GM11168 (cell line): ENCODE measurements around the gene LMX1B.

Source experiments
- in situ Hi-C: fragments of 300-500 bp; cut with MboI; formaldehyde crosslinking; loops from one replicate; pipeline ENCODE4 v1.12.0; 2022; ENCODE audit warnings: low sequenced_read_pairs; ENCODE audit not compliant: unreplicated experiment

LMX1B gene

DNA sequence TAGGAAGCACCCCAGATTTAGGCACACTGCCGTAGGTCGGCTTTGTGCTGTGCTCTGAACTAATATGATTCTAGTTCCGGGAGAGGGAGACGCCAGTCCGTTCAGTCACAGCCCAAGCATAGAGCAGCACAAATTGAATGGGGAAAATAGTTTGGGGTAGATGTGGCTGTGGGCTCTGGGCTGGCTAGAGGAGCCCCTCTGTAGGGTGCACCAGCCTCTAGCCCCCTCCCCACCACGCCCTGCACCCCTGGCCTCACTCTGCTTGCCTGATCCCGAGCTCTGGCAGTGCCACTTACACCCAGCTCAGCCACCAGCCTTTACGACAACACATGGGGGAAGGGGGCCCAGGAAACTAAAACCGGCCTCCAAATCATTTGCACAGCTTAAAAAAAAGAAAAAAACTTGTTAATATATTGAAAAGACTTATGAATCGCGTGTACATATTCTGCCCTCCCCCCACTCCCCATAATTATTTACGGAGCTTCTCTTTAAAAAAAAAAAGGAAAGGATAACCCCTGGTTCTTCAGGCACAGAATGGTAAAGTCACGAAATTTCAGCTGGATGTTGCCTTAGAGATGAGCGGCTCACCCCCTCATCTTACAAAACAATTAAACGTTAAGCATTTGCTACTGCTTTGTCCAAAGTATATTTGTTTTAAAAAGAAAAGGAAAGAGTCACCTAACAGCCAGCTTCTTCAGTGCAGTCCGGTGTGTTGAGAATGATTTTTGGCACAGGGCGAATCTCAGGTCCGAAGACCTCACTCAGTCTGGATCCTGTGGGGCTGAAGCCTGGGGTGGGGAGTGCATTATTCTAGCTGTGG is 3.5 kb downstream of the LMX1B start:
- in situ Hi-C loops: no loop called here

DNA sequence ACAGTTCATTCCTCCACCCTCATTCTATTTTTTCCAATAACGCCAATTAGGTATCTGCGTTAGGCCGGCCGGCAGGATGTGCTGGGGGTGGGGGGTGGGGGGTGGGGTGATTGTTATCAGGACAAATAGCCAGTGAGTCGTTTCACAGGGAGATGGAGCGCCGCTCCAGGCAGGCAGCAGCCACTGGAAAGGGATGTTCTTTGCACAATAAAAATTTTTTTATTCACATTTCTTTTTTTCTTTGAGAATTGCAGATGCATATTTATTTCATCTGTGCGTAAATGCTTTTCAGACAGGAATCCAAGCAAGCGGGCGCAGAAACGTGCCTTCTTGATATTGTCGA is 4.1 kb downstream of the LMX1B start:
- in situ Hi-C loops: no loop called here

DNA sequence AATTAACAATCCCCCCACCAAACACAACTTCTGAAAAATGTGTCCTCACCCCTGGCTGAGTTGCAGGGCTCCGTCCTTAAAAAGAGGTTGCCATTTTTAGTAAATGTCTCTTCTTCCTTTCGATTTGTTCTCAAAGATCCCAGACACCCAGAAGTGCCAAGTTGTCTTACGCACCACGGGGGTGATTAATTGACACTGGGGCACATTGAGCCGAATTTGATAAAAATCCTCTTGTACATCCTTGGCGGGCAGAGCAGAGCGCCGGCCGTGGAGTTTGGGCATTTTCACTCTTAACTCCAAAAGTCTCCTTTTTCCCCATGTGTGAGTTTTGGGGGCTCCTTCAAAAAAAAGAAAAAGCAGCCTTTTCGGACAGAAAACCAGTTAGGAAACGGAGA is 4.5 kb downstream of the LMX1B start:
- in situ Hi-C loops: no loop called here

DNA sequence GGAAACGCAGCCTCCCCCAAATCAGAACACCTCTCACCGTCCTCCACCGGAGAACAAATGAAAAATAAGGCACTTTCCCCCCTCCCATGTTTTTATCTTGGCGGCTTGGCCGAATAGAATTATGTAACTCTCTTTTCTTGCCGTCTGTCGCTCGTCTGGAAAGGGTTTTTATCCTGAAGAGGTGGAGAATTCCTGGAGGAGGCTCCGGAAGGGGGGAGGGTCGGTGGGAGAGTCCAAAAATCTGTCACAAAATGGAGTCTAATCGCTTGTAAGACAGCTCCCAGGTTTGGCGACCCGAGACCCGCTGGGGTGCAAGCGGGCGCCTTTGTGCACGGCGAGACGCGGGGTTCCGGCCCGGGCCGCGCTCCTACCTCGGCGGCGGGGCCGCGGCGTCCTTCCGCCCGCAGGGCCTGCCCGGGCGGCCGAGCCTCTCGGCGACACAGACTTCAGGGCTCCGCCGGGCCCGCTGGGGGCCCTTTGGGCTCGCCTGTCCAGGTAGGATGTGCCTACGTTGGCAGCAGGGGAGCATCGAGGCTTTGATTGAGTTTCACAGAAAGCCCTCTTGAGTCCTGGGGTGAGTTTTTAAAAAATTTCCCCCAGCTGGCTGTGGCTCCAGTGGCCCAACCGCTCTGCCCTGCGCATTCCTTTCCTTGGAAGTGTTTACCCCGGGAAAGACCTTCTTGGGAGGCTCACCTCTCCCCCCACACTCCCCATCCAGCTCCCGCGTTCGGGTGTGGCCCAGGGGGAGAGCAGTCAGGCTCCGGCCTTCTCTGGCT is 5.0 kb downstream of the LMX1B start:
- in situ Hi-C loops: no loop called here

DNA sequence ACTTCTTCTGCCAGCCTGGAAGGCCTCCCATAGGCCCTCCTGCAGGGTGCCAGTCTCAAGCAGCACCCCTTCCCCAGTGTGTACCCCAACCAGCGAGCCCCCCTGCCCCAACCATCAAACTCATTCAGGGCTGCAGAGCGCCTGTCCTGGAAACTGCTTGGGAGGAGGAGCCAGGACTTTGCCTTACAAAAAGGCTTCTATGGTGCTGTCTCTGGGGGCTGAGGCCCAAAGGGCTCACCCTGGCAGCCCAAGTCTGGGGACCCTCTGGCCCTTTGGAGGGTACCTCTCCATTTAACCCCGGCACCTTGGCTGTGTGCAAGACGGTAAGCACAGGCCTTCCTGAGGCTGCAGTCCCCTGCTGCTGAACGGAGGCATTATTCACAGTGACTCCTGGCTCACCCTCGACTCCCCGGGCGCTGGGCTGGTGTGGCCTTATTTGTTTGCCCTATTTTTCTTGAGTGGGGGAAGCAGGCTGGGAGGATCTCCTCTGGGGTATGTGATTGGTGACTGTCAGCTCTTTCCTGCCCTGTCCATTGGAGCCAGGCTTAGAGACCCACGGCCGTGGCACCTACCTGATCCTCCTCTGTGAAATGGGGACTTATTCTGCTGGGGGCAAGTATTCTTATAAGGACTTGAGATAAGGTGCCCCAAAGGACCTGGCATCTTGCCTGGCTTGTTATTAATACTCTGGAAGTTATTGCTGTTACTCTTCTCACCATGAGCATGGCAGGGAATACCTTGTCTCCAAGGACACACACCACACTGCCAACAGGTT is 5.8 kb downstream of the LMX1B start:
- in situ Hi-C loops: no loop called here

DNA sequence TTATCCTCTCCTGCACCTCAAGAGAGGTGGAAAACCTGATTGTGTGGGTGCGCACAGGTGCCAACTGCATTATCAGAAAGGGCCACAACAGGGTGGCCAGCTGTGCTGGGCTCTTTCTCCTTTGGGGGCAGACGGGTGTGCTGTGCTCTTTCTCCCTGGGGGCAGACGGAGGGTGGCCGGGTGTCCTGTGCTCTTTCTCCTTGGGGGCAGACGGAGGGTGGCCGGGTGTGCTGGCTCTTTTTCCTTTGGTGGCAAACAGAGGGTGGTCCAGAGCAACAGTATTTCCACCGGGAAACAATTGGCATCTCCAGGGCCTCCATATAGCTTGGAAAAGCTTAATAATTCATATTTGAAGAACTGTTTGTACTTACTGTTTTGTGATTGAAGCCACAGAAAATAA is 6.8 kb downstream of the LMX1B start:
- in situ Hi-C loops: no loop called here

DNA sequence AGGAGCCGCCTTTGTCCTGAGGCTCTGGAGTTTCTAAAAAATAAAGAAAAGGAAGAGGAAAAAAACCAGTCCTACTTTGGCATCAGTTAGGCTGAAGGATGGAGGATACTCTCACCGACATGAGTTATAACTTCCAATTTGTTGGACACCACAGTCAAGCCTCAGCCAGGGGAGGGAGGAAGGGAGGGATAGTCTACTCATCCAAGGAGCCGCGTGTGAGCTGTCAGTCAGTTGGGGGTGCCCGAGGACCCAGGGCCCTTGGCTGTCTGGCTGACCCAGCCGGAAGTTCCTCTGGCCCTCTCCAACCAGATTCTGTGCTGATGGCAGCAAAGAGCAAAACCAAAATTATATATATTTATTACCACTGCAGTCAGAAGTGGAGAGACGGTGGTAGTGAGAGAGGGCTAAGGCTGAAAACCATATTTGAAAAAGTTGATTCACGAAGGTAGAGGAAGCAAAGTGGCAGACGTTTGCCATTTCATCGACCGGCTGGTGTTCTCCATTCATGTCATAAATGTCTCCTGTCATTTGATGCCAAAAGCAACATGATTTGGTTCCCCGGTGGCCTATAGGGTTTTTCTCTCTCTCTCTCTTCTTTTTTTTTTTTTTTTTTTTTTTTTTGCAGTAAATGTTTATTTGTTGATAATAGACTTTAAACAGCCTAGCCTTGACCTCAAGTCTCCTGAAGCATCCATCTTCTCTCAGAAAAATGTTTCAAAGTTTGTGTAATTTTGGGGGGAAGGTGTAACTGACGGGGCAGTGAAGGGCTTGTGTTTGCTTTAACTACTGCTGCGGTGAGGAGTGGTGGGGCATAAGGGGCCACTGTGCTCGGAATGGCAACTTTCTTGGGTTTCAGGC is 7.6 kb downstream of the LMX1B start:
- in situ Hi-C loops: no loop called here

DNA sequence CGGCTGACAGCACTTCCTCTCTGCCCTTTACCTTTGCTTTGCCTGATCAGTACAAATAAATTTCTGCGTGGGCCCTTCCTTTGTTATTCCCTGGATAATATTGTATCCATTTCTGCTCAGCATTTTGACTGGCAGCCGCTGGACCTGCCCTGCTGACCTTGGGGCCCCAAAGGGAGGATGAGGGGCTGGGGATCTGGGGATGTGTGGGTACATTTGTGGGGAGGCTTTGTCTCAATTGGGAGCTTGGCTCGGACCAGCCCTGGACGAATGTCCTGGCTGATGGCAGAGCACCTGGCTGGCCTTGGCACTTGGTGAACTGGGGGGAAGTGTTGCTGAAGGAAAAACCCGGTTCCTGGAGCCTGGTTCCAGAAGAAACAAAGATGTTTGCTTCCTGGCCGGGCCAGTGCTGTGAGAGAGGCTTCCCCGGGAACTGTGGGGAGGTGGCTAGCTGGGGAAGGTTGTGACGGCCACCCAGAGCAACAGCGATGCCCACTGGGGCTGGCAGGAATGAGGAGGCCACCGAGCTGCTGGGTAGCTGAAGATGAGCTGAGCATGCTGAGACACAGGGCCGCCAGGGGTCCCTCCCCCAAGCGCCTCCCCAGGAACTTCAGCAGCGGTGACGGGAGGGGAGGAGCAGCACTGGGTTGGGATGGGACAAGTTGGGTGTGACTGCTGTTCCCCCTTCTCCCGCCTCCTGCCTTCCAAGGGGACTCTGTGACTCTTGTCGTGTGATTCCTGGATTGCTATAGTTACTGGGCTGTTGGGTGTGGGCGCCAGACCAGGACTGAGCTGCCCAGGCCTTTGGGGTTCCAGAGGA is 8.4 kb downstream of the LMX1B start:
- in situ Hi-C loops: no loop called here

DNA sequence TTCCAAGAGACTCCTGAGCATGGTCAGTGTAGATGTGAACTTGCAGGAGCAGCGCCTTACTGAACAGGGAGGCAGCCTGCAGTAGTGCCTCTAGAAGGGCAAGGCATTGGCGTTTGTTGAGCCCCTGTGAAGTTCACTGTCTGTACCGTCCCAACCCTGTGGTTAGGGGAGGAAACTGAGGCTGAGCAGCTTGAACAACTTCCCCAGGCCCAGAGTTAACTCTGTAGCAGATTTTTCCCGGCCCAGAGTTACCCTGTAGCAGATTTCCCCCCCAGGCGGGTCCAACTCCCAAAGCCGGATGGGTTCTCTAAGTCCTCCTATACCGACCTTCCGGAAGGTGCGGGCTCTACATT is 9.6 kb downstream of the LMX1B start:
- in situ Hi-C loops: no loop called here

DNA sequence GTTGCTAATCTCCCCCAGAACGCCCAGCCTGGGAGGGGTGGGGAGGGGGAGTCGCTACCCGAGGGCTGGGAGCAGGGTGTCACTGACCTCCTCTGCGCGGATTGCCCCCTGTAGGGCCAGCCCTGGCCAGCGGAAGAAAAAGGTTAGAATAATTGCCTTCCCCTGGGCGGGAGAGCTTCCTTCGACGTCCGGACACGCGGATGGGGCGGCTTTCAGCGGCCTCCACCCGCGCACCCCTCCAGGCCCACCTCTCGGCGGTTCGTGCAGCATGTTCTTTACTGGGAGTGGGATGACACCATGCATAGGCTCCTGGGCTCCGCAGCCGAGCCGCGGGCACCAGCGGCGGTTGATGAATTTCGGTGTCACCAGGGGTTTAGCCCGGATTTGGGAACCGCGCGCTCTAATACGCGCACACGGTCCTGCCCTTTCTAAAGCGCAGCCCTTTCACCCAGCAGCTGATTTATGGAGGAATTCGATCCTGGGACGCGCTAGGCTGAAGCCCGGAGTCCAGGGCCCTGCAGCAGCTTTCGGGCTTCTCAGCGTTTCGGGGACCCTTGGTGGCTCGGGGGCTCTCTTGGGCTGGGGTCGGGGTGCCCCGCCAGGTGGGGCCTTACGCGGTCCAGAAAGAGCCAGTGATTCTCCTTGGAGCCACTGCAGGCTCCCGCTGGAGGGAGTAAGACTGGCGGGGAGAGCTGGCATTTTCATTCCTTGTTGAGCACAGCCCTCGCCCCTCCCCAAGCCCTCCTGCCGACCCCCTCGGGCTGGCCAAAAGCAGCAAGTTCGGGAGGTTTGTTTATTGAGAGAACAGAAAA is 10.1 kb downstream of the LMX1B start:
- in situ Hi-C loops: no loop called here

DNA sequence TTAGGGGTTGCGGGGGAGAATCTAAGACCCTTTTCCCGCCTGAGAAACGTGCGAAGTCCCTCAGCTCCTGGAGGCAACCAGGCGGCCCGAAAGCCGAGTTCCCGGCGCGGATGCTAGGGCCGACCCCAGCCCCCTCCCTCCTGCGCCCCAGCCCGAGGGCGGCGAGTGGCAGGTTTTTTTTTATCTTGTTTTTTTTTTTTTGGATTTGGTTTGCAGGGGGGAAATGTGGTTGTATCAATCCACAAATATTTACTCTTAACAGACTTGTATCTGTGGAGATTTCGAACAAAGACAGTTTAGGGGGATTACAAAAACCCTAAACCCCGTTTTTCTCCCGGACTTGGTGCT is 10.7 kb downstream of the LMX1B start:
- in situ Hi-C loops: no loop called here

DNA sequence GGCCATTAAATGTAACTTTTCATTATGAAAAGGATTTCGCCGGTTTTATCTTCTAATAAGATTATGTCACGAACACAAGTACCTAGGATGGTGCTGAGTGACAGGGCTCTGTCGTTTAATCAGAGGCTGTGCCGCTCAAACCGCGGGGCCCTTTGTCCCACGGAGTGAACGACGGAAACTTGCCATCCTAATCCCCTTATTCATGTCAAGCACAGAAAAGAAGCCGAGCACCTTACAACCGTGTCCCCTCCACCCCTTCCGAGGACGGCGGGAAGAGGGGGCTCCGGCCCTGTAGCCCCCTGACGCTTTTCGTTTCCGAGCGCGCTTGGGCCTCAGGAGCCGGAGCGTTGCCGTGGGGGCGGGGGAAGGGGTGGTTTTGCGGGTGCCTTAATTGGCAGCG is 11.2 kb downstream of the LMX1B start:
- in situ Hi-C loops: no loop called here

DNA sequence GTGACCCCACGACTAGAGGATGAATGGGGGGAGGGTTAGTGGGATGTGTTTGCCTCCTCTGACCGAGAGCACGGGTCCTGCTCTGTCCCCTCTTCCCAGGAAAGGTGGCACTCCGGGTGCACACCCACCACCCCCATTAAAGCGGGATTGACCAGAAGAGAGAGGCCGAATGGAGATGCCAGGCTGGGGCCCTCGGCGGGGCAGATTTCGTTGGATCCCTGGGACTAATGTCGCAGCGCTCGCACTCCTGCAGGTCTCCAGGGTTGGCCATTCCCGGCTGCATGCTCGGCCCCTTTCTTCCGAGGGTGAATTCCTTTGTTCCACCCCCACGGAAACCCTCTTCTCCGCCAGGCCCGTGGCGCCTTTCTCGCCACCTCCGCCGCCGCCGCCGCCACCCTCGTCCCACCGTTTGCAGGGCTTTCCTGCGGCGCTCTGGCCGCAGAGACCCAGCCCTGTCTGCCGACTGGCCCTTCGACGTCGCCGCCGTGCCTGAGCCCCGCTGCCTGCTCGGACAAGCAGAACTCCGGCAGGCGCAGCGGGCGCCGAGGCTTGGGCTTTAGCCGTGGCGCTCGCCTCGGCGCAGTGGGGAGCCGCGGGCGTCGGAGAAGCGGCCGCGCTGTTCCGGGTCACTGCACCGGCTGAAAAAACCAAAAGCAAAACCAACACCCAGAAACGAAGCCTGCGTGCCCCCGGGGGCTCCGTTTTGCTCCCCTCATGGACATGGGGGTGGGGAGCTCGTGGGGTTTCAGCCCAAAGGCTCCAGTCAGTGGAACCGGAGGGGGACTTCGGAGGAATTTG is 11.8 kb downstream of the LMX1B start:
- in situ Hi-C loops: no loop called here

DNA sequence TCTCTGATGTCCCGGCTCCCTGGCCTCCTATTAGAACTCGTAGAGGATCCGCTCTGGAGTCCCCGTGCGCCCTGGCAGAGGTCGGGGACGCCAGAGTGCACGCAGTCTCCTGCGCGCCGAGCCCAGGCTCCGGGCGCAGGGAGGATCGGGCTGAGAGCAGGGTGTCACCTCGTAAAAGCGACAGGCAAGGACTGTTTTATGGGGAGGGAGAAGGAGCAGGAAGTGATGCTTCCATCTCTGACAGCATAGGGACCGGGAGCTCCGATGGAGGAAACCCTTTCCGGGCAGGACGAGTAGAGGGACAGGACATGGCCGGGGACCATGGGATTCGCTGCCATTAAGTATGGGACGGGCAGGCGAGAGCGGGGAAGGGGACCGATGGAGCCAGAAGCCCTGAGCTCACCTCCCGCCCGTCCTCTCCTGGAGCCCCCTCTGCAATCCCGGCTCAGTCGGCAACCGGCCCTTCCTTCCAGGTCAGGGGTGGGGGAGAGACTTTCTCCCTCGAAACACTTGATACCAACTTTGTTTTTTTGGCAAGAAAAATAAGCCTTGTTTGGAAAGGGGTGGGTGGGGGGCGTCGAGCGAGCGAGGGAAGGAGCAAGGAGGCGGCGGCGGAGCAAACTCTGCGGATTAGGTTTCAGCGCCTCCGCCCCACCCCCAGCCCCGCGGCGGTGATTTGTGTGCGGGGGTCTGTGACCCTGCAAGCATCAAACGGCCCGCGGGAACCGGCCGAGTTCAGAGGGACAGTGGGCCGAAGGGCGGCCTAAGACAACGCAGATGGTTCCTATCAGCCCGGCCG is 12.6 kb downstream of the LMX1B start:
- in situ Hi-C loops: no loop called here

DNA sequence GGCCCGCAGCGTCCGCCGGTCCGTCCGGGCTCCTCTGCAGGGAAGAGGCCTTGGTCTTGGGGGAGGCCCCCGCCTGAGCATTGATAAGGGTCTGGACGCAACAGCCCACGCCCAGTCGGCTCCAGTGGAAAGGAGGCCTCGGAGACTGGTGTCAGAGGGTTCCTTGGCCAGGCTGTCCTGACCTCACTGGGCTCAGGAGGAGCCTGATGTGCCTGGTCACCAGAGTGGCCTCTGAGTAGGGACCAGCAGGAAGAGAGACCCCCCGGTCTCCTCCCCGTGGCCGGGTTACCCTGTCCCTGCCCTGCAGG is 13.2 kb downstream of the LMX1B start:
- in situ Hi-C loops: no loop called here

DNA sequence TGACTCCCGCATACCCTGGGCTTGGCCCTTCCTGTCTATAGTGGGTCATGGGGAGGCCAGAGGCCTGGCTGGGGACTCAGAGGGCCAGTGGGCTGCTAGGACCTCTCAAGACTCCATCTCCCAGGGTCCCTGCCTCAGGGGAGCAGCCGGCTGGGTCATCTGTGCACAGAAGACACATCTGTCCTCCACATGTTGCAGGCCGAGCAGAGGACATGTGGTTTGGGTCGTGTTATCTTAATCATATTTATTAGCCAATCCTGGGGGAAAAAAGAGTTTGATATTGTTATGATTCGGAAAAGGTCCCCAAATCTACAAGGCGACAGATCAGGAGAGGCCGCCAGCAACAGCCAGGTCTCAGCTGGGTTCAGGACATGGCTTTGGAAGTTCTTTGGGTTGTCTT is 14.4 kb downstream of the LMX1B start:
- in situ Hi-C loops: no loop called here

DNA sequence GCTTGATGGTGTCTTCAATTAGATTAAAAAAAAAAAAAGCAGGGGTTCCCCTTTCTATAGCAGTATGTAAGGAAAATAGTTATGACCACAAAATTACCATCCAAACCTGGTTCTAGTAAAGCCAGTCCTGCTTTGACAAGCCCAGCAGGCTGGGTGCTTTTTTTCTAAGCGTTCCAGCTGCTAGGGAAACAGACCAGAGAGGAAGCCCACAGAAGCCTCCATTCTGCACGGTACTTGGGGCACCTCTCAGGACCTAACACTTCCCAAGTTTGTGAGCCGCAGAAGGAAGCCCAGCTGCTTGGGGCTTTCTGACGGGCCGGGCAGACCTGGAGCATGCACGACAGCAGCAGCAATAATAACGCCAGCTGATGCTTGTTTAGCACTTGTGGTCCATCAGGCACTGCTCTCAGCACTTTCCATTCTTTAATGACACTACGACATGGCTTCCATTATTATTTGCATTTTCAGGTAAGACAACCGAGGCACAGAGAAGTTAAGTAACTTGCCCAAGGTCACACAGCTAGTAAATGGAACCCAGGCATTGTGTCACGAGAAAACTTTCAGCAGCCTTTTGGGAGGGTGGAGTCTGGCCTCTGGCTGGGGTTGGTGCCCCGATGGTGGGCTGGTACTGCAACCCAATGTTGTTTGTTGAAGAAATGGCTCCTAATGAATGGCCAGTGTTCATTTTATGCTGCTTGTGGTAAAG is 15.4 kb downstream of the LMX1B start:
- in situ Hi-C loops: no loop called here
